Ovary (tissue), 9 donors: ENCODE data around the gene MARCHF3. TPM values are rescaled to one million over a fixed set of nuclear protein-coding genes. Genes with fewer than 3 reads are reported as not detected.

ENCODE experiments used
- DNase-seq, 5 donors: peaks; one replicate each; pipeline ENCODE4 v3.0.0-alpha.2; 2019 to 2020
- H3K27ac ChIP-seq, 2 donors: fragments of 200-600 bp; one replicate each; pipeline versions ENCODE4 v1.5.1 to v1.8.0; 2019 to 2022
- H3K27me3 ChIP-seq: fragments of 200-600 bp; one replicate; pipeline ENCODE4 v1.8.0; 2022
- H3K36me3 ChIP-seq: fragments of 200-600 bp; sonication (generic); one replicate; pipeline ENCODE4 v1.5.1; 2019
- H3K4me1 ChIP-seq: one replicate; pipeline ENCODE4 v1.8.1; 2013; ENCODE audit warnings: mild to moderate bottlenecking, moderate library complexity; ENCODE audit not compliant: insufficient read depth
- H3K4me3 ChIP-seq: fragments of 200-600 bp; sonication (generic); one replicate; pipeline ENCODE4 v1.5.1; 2017
- H3K9me3 ChIP-seq, 2 donors: fragments of 200-600 bp in 1 of 2; sonication (generic) in 1 of 2; one replicate each; pipeline versions ENCODE4 v1.5.1 to v1.8.1; 2013 to 2019; ENCODE audit warnings: mild to moderate bottlenecking in 1 of 2, moderate library complexity in 1 of 2
- CTCF ChIP-seq, 3 donors: fragments of 450-650 bp in 2 of 3; fragments of 200-600 bp in 1 of 3; IDR thresholded peaks; one replicate each; pipeline versions ENCODE4 v1.5.1 to v1.8.0; 2016 to 2022; ENCODE audit warnings: antibody characterized with exemption in 3 of 3, mild to moderate bottlenecking in 1 of 3
- EP300 ChIP-seq: sonication (generic); formaldehyde crosslinking; IDR thresholded peaks from one replicate; pipeline ENCODE4 v1.6.1; 2017; ENCODE audit warnings: antibody characterized with exemption
- POLR2A ChIP-seq: fragments of 450-650 bp; IDR thresholded peaks from one replicate; pipeline ENCODE4 v1.6.1; 2017; ENCODE audit warnings: antibody characterized with exemption, mild to moderate bottlenecking, moderate library complexity
- WGBS, 3 donors: extraction: QIAGEN DNeasy Blood & Tissue Kit in 1 of 3; methylation state at CpG; one replicate each; pipeline versions ENCODE4 v1.1.5 to v1.1.7; 2013 to 2017; 5-methylcytosine and 5-hydroxymethylcytosine counted together
- intact Hi-C, 4 donors: fragments of 100-400 bp; cut with DNase I; formaldehyde crosslinking; loops; one replicate each; pipeline versions ENCODE4 v1.11.0 to v1.15.1; 2022 to 2023
- polyA plus RNA-seq, 2 donors: library from polyadenylated mRNA; stranded (reverse); fragments of 200-250 nt in 1 of 2; fragments of 350-450 nt in 1 of 2; fragmentation: Illumina TruSeq in 1 of 2; extraction: RNeasy Lipid Tissue Mini Kit (QIAGEN cat#74804) in 1 of 2; gene quantifications; one replicate each; pipeline ENCODE4 v1.2.3, GENCODE V29; 2013 to 2014
- total RNA-seq, 7 donors: library from RNA; depleted of rRNA in 2 of 7; stranded (reverse); fragments of >200 nt in 2 of 7; fragmentation: NEBNext Ultra II Directional in 3 of 7; extraction: Animal tissue kit (Norgen Biotek cat#: 25700) in 3 of 7; gene quantifications; one replicate each; pipeline versions ENCODE4 v1.1.0 to v1.2.4, GENCODE V29; 2016 to 2023
- donor health status: DM: no; HTN: no; CAD: no; lungs with moderate emphysema.
- donor health status: DM: no; HTN: no; CAD: no.
- donor health status: Bipolar disorder and iron deficiency.
- donor health status: DM: yes; HTN: yes; CAD: no.
- donor health status: DM: no; HTN: no; CAD: no.
- donor health status: DM: yes; HTN: yes; CAD: no.

The MARCHF3 gene
- total and polyA plus RNA-seq, 9 donors: 2.1 to 13.8 (median 4.5) TPM

GRCh38 chr5:126866851-126867636 is 163.3 kb downstream of the MARCHF3 start:
- no peaks in the 10 kb centered on the region for H3K36me3 ChIP-seq
- TF ChIP-seq POLR2A: no peak
- H3K4me3 ChIP-seq: no peak overlapping the region
- intact Hi-C loops: no loop called here
- H3K4me1 ChIP-seq: no peaks in the 10 kb centered on the region
- no peaks in the 10 kb centered on the region for H3K9me3 ChIP-seq
- WGBS, 3 donors: 83 to 91% (median 90%) methylated on average over 8 of the region's 8 CpGs
- H3K27me3 ChIP-seq: no peaks in the 10 kb centered on the region
- no peak overlapping the region for H3K27ac ChIP-seq
- no peak for DNase-seq

- H3K36me3 ChIP-seq: no peaks in the 10 kb centered on the region
- H3K4me3 ChIP-seq: no peak overlapping the region
- no peaks in the 10 kb centered on the region for H3K27me3 ChIP-seq
- TF ChIP-seq POLR2A (no peak), CTCF (IDR thresholded peaks at IDR 0.05) (no peak), EP300 (no peak)
- H3K9me3 ChIP-seq: no peaks in the 10 kb centered on the region
- no peak for DNase-seq
- no peaks in the 10 kb centered on the region for H3K4me1 ChIP-seq
- 33 to 57% (median 55%) methylated on average over 3 of the region's 3 CpGs for WGBS, 3 donors
- H3K27ac ChIP-seq: no peak overlapping the region
- intact Hi-C loops: no loop called here
Observed at GRCh38 chr5:126865299-126865698, 165.1 kb downstream of the MARCHF3 start.

- TF ChIP-seq POLR2A (no peak), EP300 (no peak), CTCF (IDR thresholded peaks at IDR 0.05) (no peak)
- intact Hi-C loops: no loop called here
- Histone ChIP-seq H3K4me3 (no peak overlapping the region), H3K27ac (no peak overlapping the region), H3K4me1 (no peaks in the 10 kb centered on the region), H3K9me3 (no peaks in the 10 kb centered on the region), H3K27me3 (no peaks in the 10 kb centered on the region), H3K36me3 (no peaks in the 10 kb centered on the region)
- 93 to 96% (median 94%) methylated on average over 22 of the region's 22 CpGs for WGBS, 3 donors
- DNase-seq: no peak
Observed at GRCh38 chr5:126864042-126864688, 166.2 kb downstream of the MARCHF3 start.

- no peaks in the 10 kb centered on the region for H3K27me3 ChIP-seq
- H3K4me3 ChIP-seq: no peak overlapping the region
- WGBS, 3 donors: 92 to 93% (median 93%) methylated on average over 4 of the region's 4 CpGs
- no peaks in the 10 kb centered on the region for H3K4me1 ChIP-seq
- no peaks in the 10 kb centered on the region for H3K9me3 ChIP-seq
- TF ChIP-seq EP300 (no peak), CTCF (IDR thresholded peaks at IDR 0.05) (no peak), POLR2A (no peak)
- no peak for DNase-seq
- no peak overlapping the region for H3K27ac ChIP-seq
- no peaks in the 10 kb centered on the region for H3K36me3 ChIP-seq
- intact Hi-C loops: no loop called here
Observed at GRCh38 chr5:126863402-126863801, 167.0 kb downstream of the MARCHF3 start.

- no peaks in the 10 kb centered on the region for H3K36me3 ChIP-seq
- H3K27me3 ChIP-seq: no peaks in the 10 kb centered on the region
- TF ChIP-seq POLR2A: no peak
- TF ChIP-seq CTCF (IDR thresholded peaks at IDR 0.05): no peak
- no peak for TF ChIP-seq EP300
- no peak overlapping the region for H3K27ac ChIP-seq
- H3K4me3 ChIP-seq: no peak overlapping the region
- DNase-seq: no peak
- 86 to 91% (median 90%) methylated on average over 11 of the region's 11 CpGs for WGBS, 3 donors
- H3K9me3 ChIP-seq: no peaks in the 10 kb centered on the region
- intact Hi-C loops: no loop called here
- peaks cover 5% of the 10 kb centered on the region for H3K4me1 ChIP-seq
Observed at GRCh38 chr5:126858441-126858840, 171.9 kb downstream of the MARCHF3 start.
